ENCODE measurements around the gene PNPLA2.

- TF ChIP-seq CTCF (IDR thresholded peaks at IDR 0.05) (no peak), EZH2 (IDR thresholded peaks at IDR 0.05) (no peak)
Measured at GRCh38 chr11:796565-797295, 22.0 kb upstream of the PNPLA2 start.
